Measurements from ENCODE around the gene DDX18. TPM values are rescaled to one million over a fixed set of nuclear protein-coding genes. Genes with fewer than 3 reads are reported as not detected.

The DDX18 gene
- total RNA-seq (10 to 100 TPM; 42.2 to 54.3 TPM), polyA plus RNA-seq (10 to 100 TPM; 16.7 to 24.0 TPM)
- long read RNA-seq, donor 1, transcript DDX18-201 (14 exons, 3,796 nt): major isoform, 10 of 22 reads
- long read RNA-seq, donor 1, partial matches to known transcripts: 9 of 22 reads
- long read RNA-seq, donor 1, other reads (novel, unspliced or antisense): 3 of 22 reads
- long read RNA-seq, donor 2, transcript DDX18-201 (14 exons, 3,796 nt): major isoform, 12 of 19 reads
- long read RNA-seq, donor 2, partial matches to known transcripts: 7 of 19 reads
- long read RNA-seq, donor 2, other reads (novel, unspliced or antisense): 0 of 19 reads

DNA sequence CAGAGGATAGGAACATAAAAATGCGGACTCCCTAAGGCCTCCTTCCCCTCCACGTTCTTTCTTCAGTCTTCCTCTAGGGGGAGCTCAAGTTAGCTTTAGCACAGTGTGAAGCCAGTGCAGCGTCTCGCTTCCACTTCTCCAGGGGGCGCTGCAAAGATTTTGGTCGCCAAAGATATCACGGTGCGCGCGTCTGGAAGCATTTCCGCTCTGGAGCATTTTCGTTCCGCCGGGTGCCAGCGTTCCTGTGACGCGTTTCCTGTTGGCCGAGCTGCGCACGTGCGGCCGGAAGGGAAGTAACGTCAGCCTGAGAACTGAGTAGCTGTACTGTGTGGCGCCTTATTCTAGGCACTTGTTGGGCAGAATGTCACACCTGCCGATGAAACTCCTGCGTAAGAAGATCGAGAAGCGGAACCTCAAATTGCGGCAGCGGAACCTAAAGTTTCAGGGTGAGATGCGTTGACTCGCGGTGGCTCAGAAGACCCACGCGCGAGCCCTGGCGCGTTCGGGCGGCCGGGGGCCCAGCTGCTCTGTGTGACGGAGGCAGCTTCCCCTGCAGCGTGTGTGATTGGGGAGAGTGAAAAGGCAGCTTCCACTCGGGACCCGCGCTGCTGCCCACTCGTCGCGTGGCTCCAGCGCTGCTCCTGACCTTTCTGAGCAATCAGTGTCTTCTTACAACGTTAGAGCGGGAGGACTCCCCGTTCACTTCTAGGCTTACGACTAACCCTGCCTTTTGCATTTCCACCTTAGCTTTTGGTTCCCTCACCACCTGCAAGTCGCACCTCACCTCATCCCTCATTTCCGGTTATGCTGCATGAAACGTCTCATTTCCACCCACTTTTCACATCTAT lies at the start of gene DDX18:
Gene DDX18 (plus strand): TSS at position 275 of the 848 bp plus-strand sequence. CDS start 87 bp downstream, at position 362.
- Histone ChIP-seq H3K27me3 (ENCODE audit: control insufficient read depth in 1 of 2, insufficient read depth in 2 of 2, low read length in 1 of 2) (no peaks in the 10 kb centered on the region), H3K9me3 (ENCODE audit: control insufficient read depth, low read length) (no peaks in the 10 kb centered on the region), H3K27ac (ENCODE audit: low read depth in 1 of 2, low read length in 2 of 2) (peak within 1 kb of the TSS; percentile 17 to 94), H3K4me3 (ENCODE audit: low read length in 2 of 2) (peak within 1 kb of the TSS; percentile 67 to 93), H3K4me1 (ENCODE audit: control insufficient read depth in 1 of 2, insufficient read depth in 2 of 2, low read length in 2 of 2) (no peaks in the 10 kb centered on the region), H3K36me3 (ENCODE audit: control insufficient read depth in 1 of 2, insufficient read depth in 2 of 2, low read length in 1 of 2) (peaks cover 0 to 5% of the 10 kb centered on the region in 2 donors)
- peak; percentile 98 to 99 for DNase-seq
- 0 to 1% methylated on average over 57 of the region's 57 CpGs for WGBS, 2 donors
- intact Hi-C loops (cut with DNase I): loop anchor here (5.0 to 10.0 kb wide), 3 partner anchors 183 to 1550 kb away; partner anchors contain the start of genes C2orf76 (in 1 of the 2) and DBI (in 1 of the 2)
- ATAC-seq (ENCODE audit: low FRiP score): peak; percentile 100

- ATAC-seq (ENCODE audit: low FRiP score) (no peak), DNase-seq (no peak)
- 10 to 33% methylated on average over 1 of the region's 1 CpG for WGBS, 2 donors
- Histone ChIP-seq H3K36me3 (ENCODE audit: control insufficient read depth in 1 of 2, insufficient read depth in 2 of 2, low read length in 1 of 2) (no peaks in the 10 kb centered on the region), H3K9me3 (ENCODE audit: control insufficient read depth, low read length) (no peaks in the 10 kb centered on the region), H3K4me1 (ENCODE audit: control insufficient read depth in 1 of 2, insufficient read depth in 2 of 2, low read length in 2 of 2) (no peaks in the 10 kb centered on the region), H3K27ac (ENCODE audit: low read depth in 1 of 2, low read length in 2 of 2) (no peak overlapping the region), H3K27me3 (ENCODE audit: control insufficient read depth in 1 of 2, insufficient read depth in 2 of 2, low read length in 1 of 2) (peaks cover 0 to 2% of the 10 kb centered on the region in 2 donors), H3K4me3 (ENCODE audit: low read length in 2 of 2) (no peak overlapping the region)
- intact Hi-C loops (cut with DNase I): no loop called here
Measured at GRCh38 chr2:117770730-117771129, 43.8 kb upstream of the DDX18 start.

- H3K4me3 ChIP-seq (ENCODE audit: low read length in 2 of 2): no peak overlapping the region
- DNase-seq (no peak), ATAC-seq (ENCODE audit: low FRiP score) (no peak)
- intact Hi-C loops (cut with DNase I): no loop called here
- no peaks in the 10 kb centered on the region for H3K36me3 ChIP-seq (ENCODE audit: control insufficient read depth in 1 of 2, insufficient read depth in 2 of 2, low read length in 1 of 2)
- peaks cover 0 to 2% of the 10 kb centered on the region in 2 donors for H3K27me3 ChIP-seq (ENCODE audit: control insufficient read depth in 1 of 2, insufficient read depth in 2 of 2, low read length in 1 of 2)
- WGBS, 2 donors: 30 to 32% methylated on average over 4 of the region's 4 CpGs
- H3K9me3 ChIP-seq (ENCODE audit: control insufficient read depth, low read length): no peaks in the 10 kb centered on the region
- H3K27ac ChIP-seq (ENCODE audit: low read depth in 1 of 2, low read length in 2 of 2): no peak overlapping the region
- H3K4me1 ChIP-seq (ENCODE audit: control insufficient read depth in 1 of 2, insufficient read depth in 2 of 2, low read length in 2 of 2): no peaks in the 10 kb centered on the region
Measured at GRCh38 chr2:117771969-117772630, 42.4 kb upstream of the DDX18 start.

DNA sequence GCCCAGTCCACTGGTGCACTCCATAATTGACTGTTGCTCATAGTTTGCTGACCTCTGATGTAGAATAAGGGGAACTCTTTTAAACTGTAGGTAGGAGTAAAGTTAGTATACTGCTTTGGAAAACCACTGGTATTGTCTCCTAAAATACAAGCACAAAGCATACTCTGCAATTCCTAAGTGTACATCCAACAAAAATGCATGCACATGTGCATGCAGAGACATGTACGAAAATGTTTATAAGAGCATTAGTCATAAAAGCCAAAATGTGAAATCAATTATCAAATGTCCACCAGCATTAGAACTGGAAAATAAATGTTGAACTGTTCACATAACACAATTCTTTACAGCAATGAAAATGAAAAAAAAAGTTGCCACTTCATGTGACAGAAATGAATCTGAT lies 39.8 kb upstream of the DDX18 start:
- intact Hi-C loops (cut with DNase I): no loop called here
- H3K27me3 ChIP-seq (ENCODE audit: control insufficient read depth in 1 of 2, insufficient read depth in 2 of 2, low read length in 1 of 2): peaks cover 0 to 2% of the 10 kb centered on the region in 2 donors
- 44 to 72% methylated on average over 1 of the region's 1 CpG for WGBS, 2 donors
- H3K36me3 ChIP-seq (ENCODE audit: control insufficient read depth in 1 of 2, insufficient read depth in 2 of 2, low read length in 1 of 2): no peaks in the 10 kb centered on the region
- no peak for DNase-seq
- ATAC-seq (ENCODE audit: low FRiP score): no peak
- no peak overlapping the region for H3K4me3 ChIP-seq (ENCODE audit: low read length in 2 of 2)
- H3K4me1 ChIP-seq (ENCODE audit: control insufficient read depth in 1 of 2, insufficient read depth in 2 of 2, low read length in 2 of 2): no peaks in the 10 kb centered on the region
- H3K27ac ChIP-seq (ENCODE audit: low read depth in 1 of 2, low read length in 2 of 2): no peak overlapping the region
- no peaks in the 10 kb centered on the region for H3K9me3 ChIP-seq (ENCODE audit: control insufficient read depth, low read length)

GRCh38 chr2:117775703-117776219 lies 38.7 kb upstream of the DDX18 start:
- intact Hi-C loops (cut with DNase I): no loop called here
- H3K27ac ChIP-seq (ENCODE audit: low read depth in 1 of 2, low read length in 2 of 2): no peak overlapping the region
- no peak for ATAC-seq (ENCODE audit: low FRiP score)
- peaks cover 0 to 2% of the 10 kb centered on the region in 2 donors for H3K27me3 ChIP-seq (ENCODE audit: control insufficient read depth in 1 of 2, insufficient read depth in 2 of 2, low read length in 1 of 2)
- DNase-seq: no peak
- H3K4me1 ChIP-seq (ENCODE audit: control insufficient read depth in 1 of 2, insufficient read depth in 2 of 2, low read length in 2 of 2): no peaks in the 10 kb centered on the region
- no peaks in the 10 kb centered on the region for H3K9me3 ChIP-seq (ENCODE audit: control insufficient read depth, low read length)
- no peak overlapping the region for H3K4me3 ChIP-seq (ENCODE audit: low read length in 2 of 2)
- no peaks in the 10 kb centered on the region for H3K36me3 ChIP-seq (ENCODE audit: control insufficient read depth in 1 of 2, insufficient read depth in 2 of 2, low read length in 1 of 2)

DNA sequence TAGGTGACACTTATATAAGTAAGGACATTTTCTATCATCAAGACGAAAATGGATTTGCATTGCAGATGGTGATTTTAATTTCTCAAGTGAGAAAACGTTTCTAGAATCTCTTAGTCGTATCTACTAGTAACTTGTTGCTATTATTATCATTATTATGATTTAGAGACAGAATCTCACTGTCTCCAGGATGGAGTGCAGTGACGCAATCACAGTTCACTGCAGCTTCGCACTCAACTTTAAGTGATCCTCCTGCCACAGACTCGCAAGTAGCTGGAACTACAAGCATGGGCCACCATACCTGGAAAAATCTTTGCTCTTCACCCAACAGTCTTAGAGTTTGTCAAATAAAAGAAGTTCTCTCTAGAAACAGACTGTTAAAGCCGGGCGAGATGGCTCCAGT lies 37.6 kb upstream of the DDX18 start:
- ATAC-seq (ENCODE audit: low FRiP score) (no peak), DNase-seq (no peak)
- Histone ChIP-seq H3K4me1 (ENCODE audit: control insufficient read depth in 1 of 2, insufficient read depth in 2 of 2, low read length in 2 of 2) (no peaks in the 10 kb centered on the region), H3K27me3 (ENCODE audit: control insufficient read depth in 1 of 2, insufficient read depth in 2 of 2, low read length in 1 of 2) (peaks cover 0 to under 1% of the 10 kb centered on the region in 2 donors), H3K36me3 (ENCODE audit: control insufficient read depth in 1 of 2, insufficient read depth in 2 of 2, low read length in 1 of 2) (no peaks in the 10 kb centered on the region), H3K9me3 (ENCODE audit: control insufficient read depth, low read length) (no peaks in the 10 kb centered on the region), H3K27ac (ENCODE audit: low read depth in 1 of 2, low read length in 2 of 2) (no peak overlapping the region), H3K4me3 (ENCODE audit: low read length in 2 of 2) (no peak overlapping the region)
- WGBS, 2 donors: 74 to 80% methylated on average over 8 of the region's 8 CpGs
- intact Hi-C loops (cut with DNase I): no loop called here

DNA sequence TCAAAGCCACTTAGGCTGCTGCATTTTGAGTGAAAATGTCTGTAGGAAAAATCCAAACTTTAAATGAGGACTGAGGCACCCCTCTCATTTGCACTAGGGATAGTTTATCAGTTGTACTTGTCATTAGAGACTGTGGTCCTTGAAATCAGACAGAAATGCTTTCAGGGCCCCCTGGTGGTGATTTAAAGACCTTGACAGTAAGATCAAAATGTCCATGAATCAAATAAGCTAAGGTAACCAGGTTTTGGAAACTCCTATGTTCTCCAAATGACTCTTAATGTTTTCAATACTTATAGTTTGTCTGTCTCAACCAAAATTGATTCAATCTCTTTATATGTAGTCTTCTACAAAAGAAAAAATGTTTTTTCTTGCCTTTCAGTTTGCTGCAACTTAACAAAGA lies 28.8 kb upstream of the DDX18 start:
- Histone ChIP-seq H3K4me3 (ENCODE audit: low read length in 2 of 2) (no peak overlapping the region), H3K27me3 (ENCODE audit: control insufficient read depth in 1 of 2, insufficient read depth in 2 of 2, low read length in 1 of 2) (no peaks in the 10 kb centered on the region), H3K36me3 (ENCODE audit: control insufficient read depth in 1 of 2, insufficient read depth in 2 of 2, low read length in 1 of 2) (no peaks in the 10 kb centered on the region), H3K9me3 (ENCODE audit: control insufficient read depth, low read length) (no peaks in the 10 kb centered on the region), H3K4me1 (ENCODE audit: control insufficient read depth in 1 of 2, insufficient read depth in 2 of 2, low read length in 2 of 2) (no peaks in the 10 kb centered on the region), H3K27ac (ENCODE audit: low read depth in 1 of 2, low read length in 2 of 2) (no peak overlapping the region)
- ATAC-seq (ENCODE audit: low FRiP score) (no peak), DNase-seq (no peak)
- intact Hi-C loops (cut with DNase I): no loop called here

DNA sequence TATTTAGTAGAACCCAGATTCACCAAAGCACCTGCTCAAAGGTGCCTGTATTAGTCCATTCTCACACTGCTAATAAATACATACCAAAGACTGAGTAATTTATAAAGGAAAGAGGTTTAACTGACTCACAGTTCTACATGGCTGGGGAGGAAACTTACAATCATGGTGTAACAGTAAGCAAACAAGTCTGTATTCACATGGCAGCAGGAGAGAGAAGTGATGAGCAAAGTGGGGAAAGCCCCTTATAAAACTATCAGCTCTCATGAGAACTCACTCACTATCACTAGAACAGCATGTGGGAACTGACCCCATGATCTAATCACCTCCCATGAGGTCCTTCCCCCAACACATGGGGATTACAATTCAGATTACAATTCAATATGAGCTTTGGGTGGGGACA lies 28.0 kb upstream of the DDX18 start:
- intact Hi-C loops (cut with DNase I): no loop called here
- Histone ChIP-seq H3K36me3 (ENCODE audit: control insufficient read depth in 1 of 2, insufficient read depth in 2 of 2, low read length in 1 of 2) (no peaks in the 10 kb centered on the region), H3K4me1 (ENCODE audit: control insufficient read depth in 1 of 2, insufficient read depth in 2 of 2, low read length in 2 of 2) (no peaks in the 10 kb centered on the region), H3K27ac (ENCODE audit: low read depth in 1 of 2, low read length in 2 of 2) (no peak overlapping the region), H3K27me3 (ENCODE audit: control insufficient read depth in 1 of 2, insufficient read depth in 2 of 2, low read length in 1 of 2) (no peaks in the 10 kb centered on the region), H3K4me3 (ENCODE audit: low read length in 2 of 2) (no peak overlapping the region), H3K9me3 (ENCODE audit: control insufficient read depth, low read length) (no peaks in the 10 kb centered on the region)
- ATAC-seq (ENCODE audit: low FRiP score): no peak
- no peak for DNase-seq
